ENCODE data around the gene SORCS1.

Gene SORCS1

GRCh38 chr10:106857728-106858127, 306.8 kb downstream of the SORCS1 start:
- TF ChIP-seq USF1 (IDR thresholded peaks at IDR 0.05) (no peak), EP300 (IDR thresholded peaks at IDR 0.05; ENCODE audit: borderline replicate concordance) (no peak), CREB1 (IDR thresholded peaks at IDR 0.05; ENCODE audit: low read depth) (no peak), EGR1 (IDR thresholded peaks at IDR 0.05) (no peak), TAF1 (IDR thresholded peaks at IDR 0.05; ENCODE audit: low read depth) (no peak), MAX (IDR thresholded peaks at IDR 0.05) (no peak), CEBPB (IDR thresholded peaks at IDR 0.05) (no peak), REST (IDR thresholded peaks at IDR 0.05; ENCODE audit: low read depth) (no peak), FOXM1 (IDR thresholded peaks at IDR 0.05; ENCODE audit: borderline replicate concordance, low read depth) (no peak), YY1 (IDR thresholded peaks at IDR 0.05; ENCODE audit: low read depth) (no peak), RAD21 (IDR thresholded peaks at IDR 0.05; ENCODE audit: low read depth) (no peak), TEAD4 (IDR thresholded peaks at IDR 0.05) (no peak)

GRCh38 chr10:106857213-106857612, 307.3 kb downstream of the SORCS1 start:
- TF ChIP-seq EP300 (IDR thresholded peaks at IDR 0.05; ENCODE audit: borderline replicate concordance) (no peak), EGR1 (IDR thresholded peaks at IDR 0.05) (no peak), NFIC (IDR thresholded peaks at IDR 0.05) (no peak), YY1 (IDR thresholded peaks at IDR 0.05; ENCODE audit: low read depth) (no peak), CREB1 (IDR thresholded peaks at IDR 0.05; ENCODE audit: low read depth) (no peak), MAX (IDR thresholded peaks at IDR 0.05) (no peak), REST (IDR thresholded peaks at IDR 0.05; ENCODE audit: low read depth) (no peak), TAF1 (IDR thresholded peaks at IDR 0.05; ENCODE audit: low read depth) (no peak), FOXM1 (IDR thresholded peaks at IDR 0.05; ENCODE audit: borderline replicate concordance, low read depth) (no peak), TCF12 (IDR thresholded peaks at IDR 0.05; ENCODE audit: low read depth) (no peak), USF1 (IDR thresholded peaks at IDR 0.05) (no peak), CEBPB (IDR thresholded peaks at IDR 0.05) (no peak), RAD21 (IDR thresholded peaks at IDR 0.05; ENCODE audit: low read depth) (no peak), ZBTB7A (IDR thresholded peaks at IDR 0.05; ENCODE audit: low read depth) (no peak), TEAD4 (IDR thresholded peaks at IDR 0.05) (no peak)

- TF ChIP-seq TAF1 (IDR thresholded peaks at IDR 0.05; ENCODE audit: low read depth) (no peak), EGR1 (IDR thresholded peaks at IDR 0.05) (no peak), CREB1 (IDR thresholded peaks at IDR 0.05; ENCODE audit: low read depth) (no peak), MAX (IDR thresholded peaks at IDR 0.05) (no peak)
These were observed 327.4 kb downstream of the SORCS1 start for GRCh38 chr10:106836933-106837663.

GRCh38 chr10:106832846-106833245, 331.7 kb downstream of the SORCS1 start:
- no peak for TF ChIP-seq EGR1 (IDR thresholded peaks at IDR 0.05)
- no peak for TF ChIP-seq NFIC (IDR thresholded peaks at IDR 0.05)
- no peak for TF ChIP-seq ZBTB7A (IDR thresholded peaks at IDR 0.05; ENCODE audit: low read depth)
- no peak for TF ChIP-seq TEAD4 (IDR thresholded peaks at IDR 0.05)
- TF ChIP-seq FOXM1 (IDR thresholded peaks at IDR 0.05; ENCODE audit: borderline replicate concordance, low read depth): no peak
- TF ChIP-seq EP300 (IDR thresholded peaks at IDR 0.05; ENCODE audit: borderline replicate concordance): no peak
- no peak for TF ChIP-seq REST (IDR thresholded peaks at IDR 0.05; ENCODE audit: low read depth)
- no peak for TF ChIP-seq CREB1 (IDR thresholded peaks at IDR 0.05; ENCODE audit: low read depth)
- TF ChIP-seq RAD21 (IDR thresholded peaks at IDR 0.05; ENCODE audit: low read depth): no peak
- TF ChIP-seq TCF12 (IDR thresholded peaks at IDR 0.05; ENCODE audit: low read depth): no peak
- TF ChIP-seq MAX (IDR thresholded peaks at IDR 0.05): no peak

Data from Ishikawa (cell line).